K562 (cell line): ENCODE results near the gene MED15. TPM values are rescaled to one million over a fixed set of nuclear protein-coding genes. Genes with fewer than 3 reads are reported as not detected.

Source experiments
- COPS2 ChIP-seq: fragments of 450-650 bp; conservative IDR thresholded peaks from 2 replicates; pipeline ENCODE4 v1.6.1; 2016; ENCODE audit warnings: mild to moderate bottlenecking, moderate library complexity
- EHMT2 ChIP-seq: fragments of 450-650 bp; IDR thresholded peaks from 2 replicates; pipeline ENCODE4 v1.6.1; 2018; ENCODE audit warnings: antibody characterized with exemption
- HDAC6 ChIP-seq: IDR thresholded peaks from 2 replicates; pipeline ENCODE4 v1.6.1; 2012; ENCODE audit warnings: low read depth, mild to moderate bottlenecking, control low read depth, inconsistent platforms, low read length, moderate library complexity
- JUND ChIP-seq, 2 experiments: IDR thresholded peaks; 2 replicates in 1 of 2; 3 replicates in 1 of 2; pipeline ENCODE4 v1.6.1; 2011; ENCODE audit warnings: borderline replicate concordance in 2 of 2, low read depth in 2 of 2, low read length in 2 of 2, improper control_type of control experiment in 1 of 2, missing biosample characterization in 1 of 2, missing genetic modification characterization in 1 of 2, missing genetic modification reagents in 1 of 2
- KLF6 ChIP-seq: fragments of 250-450 bp; sonication (Bioruptor Pico); IDR thresholded peaks from 2 replicates; pipeline ENCODE4 v1.4.0; 2020; ENCODE audit warnings: mild to moderate bottlenecking, moderate library complexity, borderline replicate concordance
- NCOA4 ChIP-seq: fragments of 450-650 bp; IDR thresholded peaks from 2 replicates; pipeline ENCODE4 v1.6.1; 2018; ENCODE audit warnings: mild to moderate bottlenecking; ENCODE audit not compliant: partially characterized antibody
- NR2C2 ChIP-seq, 2 experiments: fragments of 200-800 bp in 1 of 2; sonication (Bioruptor generic) in 1 of 2; sonication (generic) in 1 of 2; formaldehyde crosslinking in 1 of 2; IDR thresholded peaks; 2 replicates each; pipeline versions ENCODE4 v1.6.1 to v1.8.0; 2016 to 2022; ENCODE audit warnings: mild to moderate bottlenecking in 1 of 2, missing compliant biosample characterization in 1 of 2, missing genetic modification characterization in 1 of 2, missing genetic modification reagents in 1 of 2
- PURB ChIP-seq: sonication (generic); formaldehyde crosslinking; IDR thresholded peaks from 2 replicates; pipeline ENCODE4 v1.9.0; 2021; ENCODE audit warnings: low read depth, mild to moderate bottlenecking, missing genetic modification reagents
- RBM34 ChIP-seq: fragments of 200-400 bp; formaldehyde crosslinking; IDR thresholded peaks from 2 replicates; pipeline ENCODE4 v1.6.1; 2018; ENCODE audit warnings: low read length, borderline replicate concordance; ENCODE audit not compliant: insufficient read depth
- RHOXF2B ChIP-seq: fragments of 250-450 bp; sonication (Bioruptor Pico); conservative IDR thresholded peaks from 2 replicates; pipeline ENCODE4 v1.5.1; 2021
- SMAD1 ChIP-seq: fragments of 150-350 bp; IDR thresholded peaks from 2 replicates; pipeline ENCODE4 v1.6.1; 2014; ENCODE audit warnings: low read length, low read depth; ENCODE audit not compliant: partially characterized antibody
- SPI1 ChIP-seq: IDR thresholded peaks from 2 replicates; pipeline ENCODE4 v1.6.1; 2011; ENCODE audit warnings: low read depth, low read length, control low read depth, borderline replicate concordance
- TRIM24 ChIP-seq, 2 experiments: fragments of 450-650 bp; IDR thresholded peaks; 2 replicates each; pipeline ENCODE4 v1.6.1; 2016
- XRCC4 ChIP-seq: IDR thresholded peaks from one replicate; pipeline ENCODE4 v1.6.1; 2011; ENCODE audit not compliant: insufficient read depth, insufficient read length; ENCODE audit errors: extremely low read depth
- ZC3H4 ChIP-seq: sonication (generic); formaldehyde crosslinking; IDR thresholded peaks from 2 replicates; pipeline ENCODE4 v1.9.0; 2021; ENCODE audit warnings: missing genetic modification reagents, borderline replicate concordance
- ZNF12 ChIP-seq: sonication (generic); formaldehyde crosslinking; IDR thresholded peaks from 2 replicates; pipeline ENCODE4 v1.4.0; 2020; ENCODE audit warnings: mild to moderate bottlenecking, missing genetic modification reagents
- ZNF23 ChIP-seq: fragments of 250-450 bp; sonication (Bioruptor Pico); IDR thresholded peaks from 2 replicates; pipeline ENCODE4 v1.4.0; 2020; ENCODE audit warnings: mild to moderate bottlenecking
- ZNF24 ChIP-seq: fragments of 450-650 bp; IDR thresholded peaks from 2 replicates; pipeline ENCODE4 v1.6.1; 2016
- ZNF282 ChIP-seq: sonication (generic); formaldehyde crosslinking; IDR thresholded peaks from 2 replicates; pipeline ENCODE4 v1.8.1; 2023; ENCODE audit warnings: missing genetic modification reagents
- ZNF668 ChIP-seq: fragments of 250-450 bp; sonication (Bioruptor Pico); IDR thresholded peaks from 2 replicates; pipeline ENCODE4 v1.8.0; 2022; ENCODE audit warnings: mild to moderate bottlenecking, inconsistent platforms
- ZNF830 ChIP-seq: fragments of 250-450 bp; sonication (Bioruptor Pico); IDR thresholded peaks from 2 replicates; pipeline ENCODE4 v1.5.0; 2021; ENCODE audit warnings: mild to moderate bottlenecking
- polyA plus RNA-seq, 8 experiments: library from polyadenylated mRNA; depleted of rRNA in 4 of 8; stranded (reverse) in 5 of 8; unstranded in 3 of 8; fragments of >200 nt; fragmentation: Nextera tagmentation in 2 of 8; fragmentation: Illumina TruSeq in 1 of 8; extraction: Ambion mirVana in 2 of 8; extraction: Trizol in 1 of 8; gene quantifications; 2 replicates each; pipeline versions ENCODE4 v1.2.1 to v1.2.3, GENCODE V29; 2011 to 2014; ENCODE audit warnings: inconsistent platforms in 1 of 8, missing spikeins in 1 of 8
- total RNA-seq, 7 experiments: library from RNA; depleted of rRNA in 6 of 7; stranded (reverse); fragments of >200 nt in 6 of 7; fragmentation: Illumina TruSeq in 2 of 7; extraction: Trizol in 2 of 7; gene quantifications; 2 replicates each; pipeline versions ENCODE4 v1.2.1 to v1.2.3, GENCODE V29; 2011 to 2021; ENCODE audit warnings: low replicate concordance in 1 of 7
- TF ChIP-seq, protein P1 (sequence below): fragments of 250-450 bp; sonication (Bioruptor Pico); IDR thresholded peaks from 2 replicates; pipeline ENCODE4 v1.6.1; 2021; ENCODE audit warnings: mild to moderate bottlenecking
- TF ChIP-seq, protein P2 (sequence below): sonication (generic); formaldehyde crosslinking; IDR thresholded peaks from 2 replicates; pipeline ENCODE4 v1.8.1; 2022; ENCODE audit warnings: missing genetic modification reagents
- TF ChIP-seq, protein P3 (sequence below): fragments of 250-450 bp; sonication (Bioruptor Pico); IDR thresholded peaks from 2 replicates; pipeline ENCODE4 v1.9.0; 2021; ENCODE audit warnings: mild to moderate bottlenecking, inconsistent platforms

Gene MED15
- total and polyA plus RNA-seq, 9 of the 15 experiments (the other 6 are each of a cell fraction or from before 2014, with no cell fraction given), result 4.0 to 271 (median 60.1) TPM

DNA sequence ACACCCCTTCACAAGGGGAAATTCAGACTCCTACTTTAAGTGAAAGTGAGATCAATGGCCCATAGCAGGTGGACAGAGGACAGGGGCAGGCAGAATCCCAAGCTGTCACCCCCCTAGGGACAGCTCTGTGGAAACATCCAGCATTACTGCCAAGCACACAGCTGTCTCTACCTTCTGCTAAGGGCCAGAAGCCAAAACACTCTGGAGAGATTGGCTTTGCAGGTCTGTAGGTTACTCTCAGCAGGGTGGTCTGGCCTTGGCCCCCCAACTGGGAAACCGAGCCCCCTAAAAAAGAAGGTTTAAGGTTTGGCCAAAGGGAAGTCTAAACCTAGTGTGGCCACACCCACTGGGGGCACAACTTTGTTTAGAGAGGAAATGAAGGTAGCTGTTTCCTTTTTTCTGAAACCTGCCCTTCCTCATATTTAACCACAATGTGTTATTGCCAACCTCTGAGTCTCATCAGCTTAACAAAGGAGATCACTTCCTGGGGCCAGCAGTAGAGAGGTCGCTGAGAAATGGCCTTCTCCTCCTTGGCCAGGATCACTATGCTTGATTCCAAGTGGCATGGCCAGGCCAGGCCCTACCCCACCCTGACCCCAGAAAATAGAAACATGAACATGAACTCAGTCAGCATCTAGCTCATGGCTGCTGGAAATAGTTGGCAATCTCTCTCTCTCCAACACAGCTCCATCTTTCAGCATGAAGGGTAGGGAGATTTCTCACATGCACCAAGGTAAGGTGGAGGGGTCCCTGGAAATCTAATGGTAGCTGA is 43.9 kb upstream of the MED15 start (continued):
- 0 out of 2 replicates have a peak, but pooled peaks have one; percentile 48 for TF ChIP-seq SPI1
- TF ChIP-seq, protein P1, sequence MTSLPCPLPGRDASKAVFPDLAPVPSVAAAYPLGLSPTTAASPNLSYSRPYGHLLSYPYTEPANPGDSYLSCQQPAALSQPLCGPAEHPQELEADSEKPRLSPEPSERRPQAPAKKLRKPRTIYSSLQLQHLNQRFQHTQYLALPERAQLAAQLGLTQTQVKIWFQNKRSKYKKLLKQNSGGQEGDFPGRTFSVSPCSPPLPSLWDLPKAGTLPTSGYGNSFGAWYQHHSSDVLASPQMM (CRISPR knock-in tag), result 0 out of 2 replicates have a peak, but pooled peaks have one; percentile 47
- TF ChIP-seq TRIM24 (IDR thresholded peaks at IDR 0.05), result no peak
- no peak for TF ChIP-seq RHOXF2B (CRISPR knock-in tag)
- TF ChIP-seq SMAD1, result no peak
- no peak for TF ChIP-seq NR2C2 (CRISPR knock-in tag; IDR thresholded peaks at IDR 0.05)
- TF ChIP-seq NR2C2 (tag; IDR thresholded peaks at IDR 0.05), result no peak
- no peak for TF ChIP-seq ZNF23
- TF ChIP-seq, protein P2, sequence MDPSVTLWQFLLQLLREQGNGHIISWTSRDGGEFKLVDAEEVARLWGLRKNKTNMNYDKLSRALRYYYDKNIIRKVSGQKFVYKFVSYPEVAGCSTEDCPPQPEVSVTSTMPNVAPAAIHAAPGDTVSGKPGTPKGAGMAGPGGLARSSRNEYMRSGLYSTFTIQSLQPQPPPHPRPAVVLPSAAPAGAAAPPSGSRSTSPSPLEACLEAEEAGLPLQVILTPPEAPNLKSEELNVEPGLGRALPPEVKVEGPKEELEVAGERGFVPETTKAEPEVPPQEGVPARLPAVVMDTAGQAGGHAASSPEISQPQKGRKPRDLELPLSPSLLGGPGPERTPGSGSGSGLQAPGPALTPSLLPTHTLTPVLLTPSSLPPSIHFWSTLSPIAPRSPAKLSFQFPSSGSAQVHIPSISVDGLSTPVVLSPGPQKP (CRISPR knock-in tag), result no peak
- no peak for TF ChIP-seq ZNF668 (CRISPR knock-in tag)
- TF ChIP-seq KLF6 (CRISPR knock-in tag), result no peak
- TF ChIP-seq HDAC6, result no peak
- no peak for TF ChIP-seq ZC3H4
- TF ChIP-seq XRCC4, result no peak
- TF ChIP-seq, protein P3, sequence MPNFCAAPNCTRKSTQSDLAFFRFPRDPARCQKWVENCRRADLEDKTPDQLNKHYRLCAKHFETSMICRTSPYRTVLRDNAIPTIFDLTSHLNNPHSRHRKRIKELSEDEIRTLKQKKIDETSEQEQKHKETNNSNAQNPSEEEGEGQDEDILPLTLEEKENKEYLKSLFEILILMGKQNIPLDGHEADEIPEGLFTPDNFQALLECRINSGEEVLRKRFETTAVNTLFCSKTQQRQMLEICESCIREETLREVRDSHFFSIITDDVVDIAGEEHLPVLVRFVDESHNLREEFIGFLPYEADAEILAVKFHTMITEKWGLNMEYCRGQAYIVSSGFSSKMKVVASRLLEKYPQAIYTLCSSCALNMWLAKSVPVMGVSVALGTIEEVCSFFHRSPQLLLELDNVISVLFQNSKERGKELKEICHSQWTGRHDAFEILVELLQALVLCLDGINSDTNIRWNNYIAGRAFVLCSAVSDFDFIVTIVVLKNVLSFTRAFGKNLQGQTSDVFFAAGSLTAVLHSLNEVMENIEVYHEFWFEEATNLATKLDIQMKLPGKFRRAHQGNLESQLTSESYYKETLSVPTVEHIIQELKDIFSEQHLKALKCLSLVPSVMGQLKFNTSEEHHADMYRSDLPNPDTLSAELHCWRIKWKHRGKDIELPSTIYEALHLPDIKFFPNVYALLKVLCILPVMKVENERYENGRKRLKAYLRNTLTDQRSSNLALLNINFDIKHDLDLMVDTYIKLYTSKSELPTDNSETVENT (CRISPR knock-in tag), result 0 out of 2 replicates have a peak, but pooled peaks have one; percentile 32
- TF ChIP-seq COPS2, result no peak
- TF ChIP-seq ZNF830 (CRISPR knock-in tag), result no peak
- no peak for TF ChIP-seq EHMT2
- TF ChIP-seq JUND (IDR thresholded peaks at IDR 0.05; ENCODE audit: borderline replicate concordance, low read depth, low read length), result no peak
- no peak for TF ChIP-seq JUND (tag; IDR thresholded peaks at IDR 0.05; ENCODE audit: borderline replicate concordance, low read depth, low read length)
- 0 out of 2 replicates have a peak, but pooled peaks have one; percentile 26 for TF ChIP-seq ZNF282 (CRISPR knock-in tag)
- TF ChIP-seq NCOA4, result no peak
- TF ChIP-seq RBM34, result no peak
- no peak for TF ChIP-seq ZNF24
- TF ChIP-seq PURB (CRISPR knock-in tag), result 0 out of 2 replicates have a peak, but pooled peaks have one; percentile 91
- peak; percentile 52; the same call in 1 of the 2 replicates for TF ChIP-seq ZNF12 (CRISPR knock-in tag)
